Measurements from ENCODE around the gene SEC22A.

- TF ChIP-seq SP1 (IDR thresholded peaks at IDR 0.05) (no peak), ZNF384 (IDR thresholded peaks at IDR 0.05) (no peak), PKNOX1 (IDR thresholded peaks at IDR 0.05) (no peak), TARDBP (IDR thresholded peaks at IDR 0.05) (no peak), SUZ12 (IDR thresholded peaks at IDR 0.05) (no peak), ARNT (IDR thresholded peaks at IDR 0.05) (no peak), FOXM1 (IDR thresholded peaks at IDR 0.05; ENCODE audit: borderline replicate concordance) (no peak)
These were observed 102.3 kb downstream of the SEC22A start for GRCh38 chr3:123303976-123304560.

All from HEK293T (cell line).